GM12874 (cell line): ENCODE data around the gene KCNQ1.

Experiments used
- CTCF ChIP-seq: IDR thresholded peaks from 2 replicates; pipeline ENCODE4 v1.5.1; 2011; ENCODE audit warnings: low read depth, mild to moderate bottlenecking, control low read depth, low read length, moderate library complexity; ENCODE audit not compliant: insufficient read depth

KCNQ1 gene

GRCh38 chr11:2447951-2448650 is 3.3 kb downstream of the KCNQ1 start:
- no peak for TF ChIP-seq CTCF

- TF ChIP-seq CTCF: no peak
Measured at GRCh38 chr11:2448661-2449547, 4.1 kb downstream of the KCNQ1 start.

- no peak for TF ChIP-seq CTCF
Measured at GRCh38 chr11:2449548-2450320, 4.9 kb downstream of the KCNQ1 start.

- no peak for TF ChIP-seq CTCF
Measured at GRCh38 chr11:2450321-2451041, 5.7 kb downstream of the KCNQ1 start.

GRCh38 chr11:2451336-2451735 is 6.5 kb downstream of the KCNQ1 start:
- no peak for TF ChIP-seq CTCF

GRCh38 chr11:2451916-2452315 is 7.1 kb downstream of the KCNQ1 start:
- no peak for TF ChIP-seq CTCF
